Psoas muscle (tissue), 8 donors: ENCODE data around the gene RNASEL. TPM values are rescaled to one million over a fixed set of nuclear protein-coding genes. Genes with fewer than 3 reads are reported as not detected.
"Not testable (repeated sequence)": the region's sequence is repeated elsewhere in the genome, so short reads cannot be mapped to it uniquely, and the experiment has no call there.

Experiments
- ATAC-seq, 4 donors: fragments of 200-7000 bp; cut with Tn5 transposase; one replicate each; pipeline ENCODE4 v1.9.1; 2020; ENCODE audit warnings: moderate library complexity in 3 of 4, mild to moderate bottlenecking in 2 of 4
- DNase-seq, 2 donors: peaks; one replicate each; pipeline ENCODE4 v3.0.0-alpha.2; 2020
- H3K27ac ChIP-seq: fragments of 200-600 bp; one replicate; pipeline ENCODE4 v1.8.0; 2022
- H3K27me3 ChIP-seq, 3 donors: fragments of 200-600 bp in 1 of 3; one replicate each; pipeline versions ENCODE4 v1.6.1 to v1.8.0; 2013 to 2022; ENCODE audit warnings: low read length in 2 of 3, mild to moderate bottlenecking in 2 of 3, moderate library complexity in 1 of 3; ENCODE audit not compliant: insufficient read depth in 3 of 3
- H3K36me3 ChIP-seq, 2 donors: fragments of 200-600 bp in 1 of 2; one replicate each; pipeline versions ENCODE4 v1.6.1 to v1.8.0; 2013 to 2022; ENCODE audit warnings: low read depth in 1 of 2, mild to moderate bottlenecking in 1 of 2, moderate library complexity in 1 of 2; ENCODE audit not compliant: insufficient read depth in 1 of 2
- H3K4me1 ChIP-seq: fragments of 200-600 bp; one replicate; pipeline ENCODE4 v1.8.0; 2022
- H3K4me3 ChIP-seq: fragments of 200-600 bp; one replicate; pipeline ENCODE4 v1.8.0; 2022; ENCODE audit warnings: mild to moderate bottlenecking
- H3K9me3 ChIP-seq: fragments of 200-600 bp; one replicate; pipeline ENCODE4 v1.8.0; 2022
- WGBS, 3 donors: extraction: QIAGEN DNeasy Blood & Tissue Kit; methylation state at CpG; one replicate each; pipeline versions ENCODE4 v1.1.6 to v1.1.7; 2013; 5-methylcytosine and 5-hydroxymethylcytosine counted together
- intact Hi-C, 2 donors: fragments of 100-400 bp; cut with DNase I; formaldehyde crosslinking; loops; one replicate each; pipeline versions ENCODE4 v1.11.0 to v1.14.2; 2022
- polyA plus RNA-seq, 3 donors: library from polyadenylated mRNA; stranded (reverse); fragments of 200-250 nt; gene quantifications; one replicate each; pipeline ENCODE4 v1.2.3, GENCODE V29; 2013
- total RNA-seq, 4 donors: library from RNA; stranded (reverse); fragmentation: NEBNext Ultra II Directional in 2 of 4; extraction: Animal tissue kit (Norgen Biotek cat#: 25700) in 2 of 4; gene quantifications; one replicate each; pipeline versions ENCODE4 v1.2.1 to v1.2.4, GENCODE V29; 2021 to 2023
- TF ChIP-seq, protein P1 (sequence below): fragments of 200-600 bp; IDR thresholded peaks from one replicate; pipeline ENCODE4 v1.8.0; 2022; ENCODE audit warnings: antibody characterized with exemption
- donor health status: healthy with polysubstance abuse.
- donor health status: DM: no; HTN: no; CAD: no; lungs with moderate emphysema.
- donor health status: Bipolar disorder and iron deficiency.
- donor health status: healthy.
- donor health status: DM: yes; HTN: yes; CAD: no.
- donor health status: DM: no; HTN: no; CAD: no.
- donor health status: DM: no; HTN: no; CAD: no.
- donor health status: DM: yes; HTN: yes; CAD: no.

RNASEL gene
- total and polyA plus RNA-seq, 7 donors = 0.61 to 4.4 (median 2.0) TPM

DNA sequence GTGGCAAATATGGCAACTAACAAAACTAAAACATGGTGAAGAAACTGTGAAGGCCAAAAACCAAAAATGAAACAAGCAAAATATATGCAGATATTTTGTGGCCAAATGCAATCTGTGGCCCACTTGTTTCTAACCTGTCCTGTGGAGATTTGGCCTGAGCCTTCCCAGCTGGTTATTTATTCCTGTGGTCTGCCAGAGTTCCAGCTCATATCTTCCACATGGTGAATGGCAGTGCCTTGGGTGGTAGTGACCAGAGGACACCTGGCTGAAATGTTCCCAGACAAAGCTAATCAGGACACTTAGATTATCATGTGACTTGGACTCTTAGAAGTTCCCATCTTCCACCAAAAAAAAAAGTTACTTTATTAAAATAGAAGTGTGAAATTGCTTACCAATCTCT is 39.7 kb downstream of the RNASEL start:
- intact Hi-C loops = no loop called here
- ATAC-seq = no peak
- DNase-seq = no peak
- Histone ChIP-seq H3K9me3 (peaks cover 5% of the 10 kb centered on the region), H3K27me3 (no peaks in the 10 kb centered on the region), H3K4me1 (no peaks in the 10 kb centered on the region), H3K4me3 (no peak overlapping the region), H3K27ac (no peak overlapping the region), H3K36me3 (no peaks in the 10 kb centered on the region)
- TF ChIP-seq, protein P1, sequence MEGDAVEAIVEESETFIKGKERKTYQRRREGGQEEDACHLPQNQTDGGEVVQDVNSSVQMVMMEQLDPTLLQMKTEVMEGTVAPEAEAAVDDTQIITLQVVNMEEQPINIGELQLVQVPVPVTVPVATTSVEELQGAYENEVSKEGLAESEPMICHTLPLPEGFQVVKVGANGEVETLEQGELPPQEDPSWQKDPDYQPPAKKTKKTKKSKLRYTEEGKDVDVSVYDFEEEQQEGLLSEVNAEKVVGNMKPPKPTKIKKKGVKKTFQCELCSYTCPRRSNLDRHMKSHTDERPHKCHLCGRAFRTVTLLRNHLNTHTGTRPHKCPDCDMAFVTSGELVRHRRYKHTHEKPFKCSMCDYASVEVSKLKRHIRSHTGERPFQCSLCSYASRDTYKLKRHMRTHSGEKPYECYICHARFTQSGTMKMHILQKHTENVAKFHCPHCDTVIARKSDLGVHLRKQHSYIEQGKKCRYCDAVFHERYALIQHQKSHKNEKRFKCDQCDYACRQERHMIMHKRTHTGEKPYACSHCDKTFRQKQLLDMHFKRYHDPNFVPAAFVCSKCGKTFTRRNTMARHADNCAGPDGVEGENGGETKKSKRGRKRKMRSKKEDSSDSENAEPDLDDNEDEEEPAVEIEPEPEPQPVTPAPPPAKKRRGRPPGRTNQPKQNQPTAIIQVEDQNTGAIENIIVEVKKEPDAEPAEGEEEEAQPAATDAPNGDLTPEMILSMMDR = no peak

DNA sequence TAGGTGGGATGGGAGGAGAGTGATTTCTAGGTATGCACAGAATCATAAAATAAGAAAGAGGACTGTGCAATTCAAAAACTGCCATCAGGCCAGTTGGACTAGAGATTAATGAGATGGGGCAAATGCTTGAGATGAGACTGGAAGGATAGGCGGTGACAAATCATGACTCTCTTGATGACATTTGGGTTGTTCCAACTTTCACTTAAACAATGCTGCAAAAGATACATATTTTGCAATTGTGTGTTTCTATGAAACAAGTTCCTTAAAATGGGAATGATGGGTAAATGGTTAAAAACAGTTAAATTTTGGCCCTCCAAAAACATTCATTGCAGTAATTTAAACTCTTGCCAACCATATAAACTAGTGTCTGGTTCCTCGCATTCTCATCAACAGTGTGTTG is 55.2 kb downstream of the RNASEL start:
- no peak for ATAC-seq
- Histone ChIP-seq H3K4me3 (no peak overlapping the region), H3K9me3 (no peaks in the 10 kb centered on the region), H3K36me3 (no peaks in the 10 kb centered on the region), H3K27ac (no peak overlapping the region), H3K4me1 (no peaks in the 10 kb centered on the region), H3K27me3 (peaks cover 0 to 3% (median 2%) of the 10 kb centered on the region in 3 donors)
- intact Hi-C loops = no loop called here
- TF ChIP-seq, protein P1 = no peak
- DNase-seq = no peak
- 86 to 97% (median 93%) methylated on average over 2 of the region's 2 CpGs for WGBS, 3 donors

DNA sequence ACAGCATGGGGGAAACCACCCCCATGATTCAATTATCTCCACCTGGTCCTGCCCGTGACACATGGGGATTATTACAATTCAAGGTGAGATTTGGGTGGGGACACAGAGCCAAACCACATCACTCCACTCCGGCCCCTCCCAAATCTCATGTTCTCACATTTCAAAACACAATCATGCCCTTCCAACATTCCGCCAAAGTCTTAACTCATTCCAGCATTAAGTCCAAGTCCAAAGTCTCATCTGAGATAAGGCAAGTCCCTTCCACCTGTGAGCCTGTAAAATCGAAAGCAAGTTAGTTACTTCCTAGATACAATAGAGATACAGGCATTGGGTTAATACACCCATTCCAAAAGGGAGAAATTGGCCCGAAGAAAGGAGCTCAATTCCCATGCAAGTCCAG is 60.9 kb downstream of the RNASEL start:
- peaks cover 14% of the 10 kb centered on the region for H3K9me3 ChIP-seq
- ATAC-seq, DNase-seq, H3K4me3 ChIP-seq, intact Hi-C loops, H3K36me3 ChIP-seq, H3K27ac ChIP-seq, H3K27me3 ChIP-seq, H3K4me1 ChIP-seq: not testable (repeated sequence)
- WGBS, 3 donors = 81 to 90% (median 84%) methylated on average over 5 of the region's 5 CpGs

DNA sequence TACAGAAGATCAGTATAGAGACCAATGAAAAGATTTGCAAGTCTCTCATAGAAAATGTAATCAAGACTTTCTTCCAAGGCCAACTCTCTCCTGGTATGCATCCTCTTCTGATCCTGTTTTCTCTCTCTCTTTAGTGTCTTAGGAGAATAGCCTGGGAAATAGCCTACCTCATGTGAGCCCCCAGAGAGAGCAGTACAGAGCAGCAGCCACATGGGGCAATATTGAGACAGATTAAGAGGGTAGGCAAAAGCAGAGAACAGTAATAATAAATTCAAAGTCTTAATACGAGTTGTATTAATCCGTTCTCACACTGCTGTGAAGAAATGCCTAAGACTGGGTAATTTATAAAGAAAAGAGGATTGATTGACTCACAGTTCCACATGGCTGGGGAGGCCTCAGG is 61.4 kb downstream of the RNASEL start:
- intact Hi-C loops = no loop called here
- peaks cover 14% of the 10 kb centered on the region for H3K9me3 ChIP-seq
- H3K4me1 ChIP-seq = no peaks in the 10 kb centered on the region
- H3K27ac ChIP-seq = no peak overlapping the region
- DNase-seq (no peak), ATAC-seq (no peak)
- peaks cover 0 to 3% (median 2%) of the 10 kb centered on the region in 3 donors for H3K27me3 ChIP-seq
- WGBS, 3 donors = 77 to 89% (median 85%) methylated on average over 2 of the region's 2 CpGs
- no peaks in the 10 kb centered on the region for H3K36me3 ChIP-seq
- TF ChIP-seq, protein P1 = no peak
- no peak overlapping the region for H3K4me3 ChIP-seq

DNA sequence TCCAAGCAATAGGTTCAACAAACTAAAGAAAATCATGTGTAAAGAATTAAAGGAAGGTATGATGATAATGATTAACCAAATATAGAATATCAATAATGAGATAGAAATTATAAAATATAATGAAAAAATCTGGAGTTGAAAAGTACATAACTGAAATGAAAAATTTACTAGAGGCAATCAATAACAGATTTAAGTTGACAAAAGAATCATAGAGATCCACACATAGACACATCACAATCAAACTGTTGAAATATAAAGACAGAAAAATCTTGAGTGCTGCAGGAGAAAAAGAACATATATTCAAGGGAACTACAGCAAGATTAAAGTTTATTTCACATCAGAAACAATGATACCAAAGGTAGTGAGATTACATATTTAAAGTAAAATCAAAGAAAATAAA is 63.7 kb downstream of the RNASEL start:
- peaks cover 14% of the 10 kb centered on the region for H3K9me3 ChIP-seq
- no peaks in the 10 kb centered on the region for H3K27me3 ChIP-seq
- ATAC-seq (no peak), DNase-seq (no peak)
- no peak overlapping the region for H3K4me3 ChIP-seq
- TF ChIP-seq, protein P1 = no peak
- H3K27ac ChIP-seq = no peak overlapping the region
- H3K4me1 ChIP-seq = no peaks in the 10 kb centered on the region
- H3K36me3 ChIP-seq = no peaks in the 10 kb centered on the region
- intact Hi-C loops = no loop called here

Other genes with a start within 250 kb of the RNASEL start
- 1,000 to 10,000 TPM; 1,167 to 6,689 (median 3,344) TPM for gene GLUL, start 197.5 kb downstream of the RNASEL start, total RNA-seq
- gene GLUL, start 197.5 kb downstream of the RNASEL start, polyA plus RNA-seq = 1,000 to 10,000 TPM; 1,157 to 3,633 (median 2,051) TPM
- gene TEDDM1, start 188.6 kb downstream of the RNASEL start, total RNA-seq = not detected
- not detected for gene TEDDM1, start 188.6 kb downstream of the RNASEL start, polyA plus RNA-seq
- gene RGSL1, start 139.1 kb downstream of the RNASEL start, total RNA-seq = not detected
- not detected for gene RGSL1, start 139.1 kb downstream of the RNASEL start, polyA plus RNA-seq
- 10 to 100 TPM in 2 of 4 donors, 1 to 10 TPM in 2; 1.2 to 17.5 (median 6.9) TPM for gene RGS16, start 15.1 kb upstream of the RNASEL start, total RNA-seq
- 10 to 100 TPM in 1 of 3 donors, under 1 TPM in 2; 0.72 to 22.5 (median 0.86) TPM for gene RGS16, start 15.1 kb upstream of the RNASEL start, polyA plus RNA-seq
- gene RGS8, start 95.3 kb upstream of the RNASEL start, total RNA-seq = not detected
- under 1 TPM in 2 of 3 donors, not detected in 1; under 0.01 to 0.01 TPM for gene RGS8, start 95.3 kb upstream of the RNASEL start, polyA plus RNA-seq
- 1 to 10 TPM; 2.9 to 6.7 (median 5.5) TPM for gene NPL, start 200.5 kb upstream of the RNASEL start, total RNA-seq
- 1 to 10 TPM; 2.2 to 4.3 (median 2.7) TPM for gene NPL, start 200.5 kb upstream of the RNASEL start, polyA plus RNA-seq